K562 (cell line): Measurements from ENCODE around the gene VWA7. TPM values are rescaled to one million over a fixed set of nuclear protein-coding genes. Genes with fewer than 3 reads are reported as not detected.

ENCODE experiments used
- CBX8 ChIP-seq: fragments of 200-600 bp; sonication (generic); IDR thresholded peaks from 2 replicates; pipeline ENCODE4 v1.6.1; 2012; ENCODE audit warnings: borderline replicate concordance, mixed run types, low read depth, mild to moderate bottlenecking, moderate library complexity, mixed read lengths, low read length, control low read depth, inconsistent platforms; ENCODE audit not compliant: poor library complexity, severe bottlenecking; ENCODE audit errors: extremely low read depth
- DNMT1 ChIP-seq: fragments of 450-650 bp; IDR thresholded peaks from 2 replicates; pipeline ENCODE4 v1.6.1; 2016; ENCODE audit warnings: antibody characterized with exemption, mild to moderate bottlenecking
- HNRNPLL ChIP-seq: fragments of 200-400 bp; formaldehyde crosslinking; IDR thresholded peaks from 2 replicates; pipeline ENCODE4 v1.6.1; 2017; ENCODE audit warnings: low read length, low read depth, mild to moderate bottlenecking; ENCODE audit not compliant: poor library complexity, severe bottlenecking
- HNRNPUL1 ChIP-seq: fragments of 200-400 bp; formaldehyde crosslinking; IDR thresholded peaks from 2 replicates; pipeline ENCODE4 v1.6.1; 2017; ENCODE audit warnings: low read length
- ILK ChIP-seq: fragments of 450-650 bp; IDR thresholded peaks from 2 replicates; pipeline ENCODE4 v1.6.1; 2016; ENCODE audit warnings: missing genetic modification characterization, low read depth, mild to moderate bottlenecking, missing compliant biosample characterization, moderate library complexity, borderline replicate concordance
- KLF10 ChIP-seq: fragments of 250-450 bp; sonication (Bioruptor Pico); IDR thresholded peaks from 2 replicates; pipeline ENCODE4 v1.6.1; 2021; ENCODE audit warnings: matching md5 sums
- MCM5 ChIP-seq: fragments of 450-650 bp; IDR thresholded peaks from 2 replicates; pipeline ENCODE4 v1.6.1; 2016; ENCODE audit warnings: low read depth
- MED1 ChIP-seq: sonication (generic); formaldehyde crosslinking; IDR thresholded peaks from 2 replicates; pipeline ENCODE4 v1.8.1; 2023; ENCODE audit warnings: missing genetic modification reagents, borderline replicate concordance
- NFRKB ChIP-seq: fragments of 450-650 bp; IDR thresholded peaks from 2 replicates; pipeline ENCODE4 v1.6.1; 2016; ENCODE audit warnings: low read depth
- NR2C1 ChIP-seq, 2 experiments: fragments of 450-650 bp; IDR thresholded peaks; 2 replicates each; pipeline ENCODE4 v1.6.1; 2017; ENCODE audit warnings: mild to moderate bottlenecking in 2 of 2, antibody characterized with exemption in 1 of 2, inconsistent platforms in 1 of 2, missing compliant biosample characterization in 1 of 2, missing genetic modification characterization in 1 of 2
- PHB ChIP-seq: fragments of 250-450 bp; sonication (Bioruptor Pico); IDR thresholded peaks from 2 replicates; pipeline ENCODE4 v1.5.0; 2021
- SAP30 ChIP-seq: fragments of 200-600 bp; sonication (generic); IDR thresholded peaks from 2 replicates; pipeline ENCODE4 v1.6.1; 2012; ENCODE audit warnings: borderline replicate concordance, low read depth, mild to moderate bottlenecking, moderate library complexity, low read length, control low read depth, inconsistent platforms; ENCODE audit not compliant: insufficient read depth, poor library complexity, severe bottlenecking
- SETDB1 ChIP-seq: IDR thresholded peaks from one replicate; pipeline ENCODE4 v1.6.1; 2012; ENCODE audit warnings: low read length, control low read depth, inconsistent platforms
- SMARCB1 ChIP-seq: IDR thresholded peaks from 2 replicates; pipeline ENCODE4 v1.6.1; 2011; ENCODE audit warnings: improper control_type of control experiment, low read depth; ENCODE audit not compliant: insufficient read length
- TAF7 ChIP-seq: fragments of 450-650 bp; IDR thresholded peaks from 2 replicates; pipeline ENCODE4 v1.6.1; 2016; ENCODE audit warnings: missing genetic modification characterization, missing compliant biosample characterization
- TCF7L2 ChIP-seq: fragments of 150-350 bp; IDR thresholded peaks from 2 replicates; pipeline ENCODE4 v1.6.1; 2016; ENCODE audit warnings: low read depth, mild to moderate bottlenecking, low read length, moderate library complexity
- TRIM28 ChIP-seq: fragments of 450-650 bp; IDR thresholded peaks from 2 replicates; pipeline ENCODE4 v1.6.1; 2017
- polyA plus RNA-seq, 8 experiments: library from polyadenylated mRNA; depleted of rRNA in 4 of 8; stranded (reverse) in 5 of 8; unstranded in 3 of 8; fragments of >200 nt; fragmentation: Nextera tagmentation in 2 of 8; fragmentation: Illumina TruSeq in 1 of 8; extraction: Ambion mirVana in 2 of 8; extraction: Trizol in 1 of 8; gene quantifications; 2 replicates each; pipeline versions ENCODE4 v1.2.1 to v1.2.3, GENCODE V29; 2011 to 2014; ENCODE audit warnings: inconsistent platforms in 1 of 8, missing spikeins in 1 of 8
- total RNA-seq, 7 experiments: library from RNA; depleted of rRNA in 6 of 7; stranded (reverse); fragments of >200 nt in 6 of 7; fragmentation: Illumina TruSeq in 2 of 7; extraction: Trizol in 2 of 7; gene quantifications; 2 replicates each; pipeline versions ENCODE4 v1.2.1 to v1.2.3, GENCODE V29; 2011 to 2021; ENCODE audit warnings: low replicate concordance in 1 of 7
- TF ChIP-seq, protein P1 (sequence below), 2 experiments: fragments of 450-650 bp in 1 of 2; sonication (generic) in 1 of 2; formaldehyde crosslinking; conservative IDR thresholded peaks; 2 replicates each; pipeline versions ENCODE4 v1.4.0 to v1.8.1; 2020 to 2022; ENCODE audit warnings: mild to moderate bottlenecking in 1 of 2, missing genetic modification reagents in 1 of 2
- TF ChIP-seq, protein P2 (sequence below): sonication (generic); formaldehyde crosslinking; IDR thresholded peaks from 2 replicates; pipeline ENCODE4 v1.8.0; 2022; ENCODE audit warnings: mild to moderate bottlenecking, low read depth, missing genetic modification reagents
- TF ChIP-seq, protein P3 (sequence below): fragments of 250-450 bp; sonication (Bioruptor Pico); IDR thresholded peaks from 2 replicates; pipeline ENCODE4 v1.4.0; 2020

Gene VWA7
- total and polyA plus RNA-seq, 9 of the 15 experiments (the other 6 are each of a cell fraction or from before 2014, with no cell fraction given), result 0.18 to 2.9 (median 0.95) TPM

GRCh38 chr6:31739639-31740396 is 37.3 kb downstream of the VWA7 start, which contains the start of gene MSH5 (continued):
- TF ChIP-seq, protein P1, sequence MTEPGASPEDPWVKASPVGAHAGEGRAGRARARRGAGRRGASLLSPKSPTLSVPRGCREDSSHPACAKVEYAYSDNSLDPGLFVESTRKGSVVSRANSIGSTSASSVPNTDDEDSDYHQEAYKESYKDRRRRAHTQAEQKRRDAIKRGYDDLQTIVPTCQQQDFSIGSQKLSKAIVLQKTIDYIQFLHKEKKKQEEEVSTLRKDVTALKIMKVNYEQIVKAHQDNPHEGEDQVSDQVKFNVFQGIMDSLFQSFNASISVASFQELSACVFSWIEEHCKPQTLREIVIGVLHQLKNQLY (CRISPR knock-in tag; conservative IDR thresholded peaks at IDR 0.05), result peak; percentile 47 to 93; a peak in 3 of 4 replicates
- no peak for TF ChIP-seq SMARCB1
- no peak for TF ChIP-seq MED1 (CRISPR knock-in tag)
- peak; percentile 29; the same call in 1 of the 2 replicates for TF ChIP-seq TCF7L2
- TF ChIP-seq TRIM28, result peak; percentile 62; the same call in 1 of the 2 replicates
- TF ChIP-seq DNMT1, result peak; percentile 77; the same call in 1 of the 2 replicates
- peak; percentile 72 for TF ChIP-seq HNRNPLL
- peak; percentile 96 for TF ChIP-seq TAF7
- no peak for TF ChIP-seq MCM5
- TF ChIP-seq SAP30, result peak; percentile 93
- TF ChIP-seq CBX8, result no peak
- no peak for TF ChIP-seq NFRKB
- no peak for TF ChIP-seq PHB (CRISPR knock-in tag)
- TF ChIP-seq HNRNPUL1, result no peak
- TF ChIP-seq NR2C1 (IDR thresholded peaks at IDR 0.05), result no peak
- TF ChIP-seq NR2C1 (tag; IDR thresholded peaks at IDR 0.05), result no peak
- peak; percentile 14 for TF ChIP-seq SETDB1
- TF ChIP-seq, protein P2, sequence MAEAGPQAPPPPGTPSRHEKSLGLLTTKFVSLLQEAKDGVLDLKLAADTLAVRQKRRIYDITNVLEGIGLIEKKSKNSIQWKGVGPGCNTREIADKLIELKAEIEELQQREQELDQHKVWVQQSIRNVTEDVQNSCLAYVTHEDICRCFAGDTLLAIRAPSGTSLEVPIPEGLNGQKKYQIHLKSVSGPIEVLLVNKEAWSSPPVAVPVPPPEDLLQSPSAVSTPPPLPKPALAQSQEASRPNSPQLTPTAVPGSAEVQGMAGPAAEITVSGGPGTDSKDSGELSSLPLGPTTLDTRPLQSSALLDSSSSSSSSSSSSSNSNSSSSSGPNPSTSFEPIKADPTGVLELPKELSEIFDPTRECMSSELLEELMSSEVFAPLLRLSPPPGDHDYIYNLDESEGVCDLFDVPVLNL (CRISPR knock-in tag), result peak; percentile 100
- no peak for TF ChIP-seq ILK (tag)
- TF ChIP-seq, protein P3, sequence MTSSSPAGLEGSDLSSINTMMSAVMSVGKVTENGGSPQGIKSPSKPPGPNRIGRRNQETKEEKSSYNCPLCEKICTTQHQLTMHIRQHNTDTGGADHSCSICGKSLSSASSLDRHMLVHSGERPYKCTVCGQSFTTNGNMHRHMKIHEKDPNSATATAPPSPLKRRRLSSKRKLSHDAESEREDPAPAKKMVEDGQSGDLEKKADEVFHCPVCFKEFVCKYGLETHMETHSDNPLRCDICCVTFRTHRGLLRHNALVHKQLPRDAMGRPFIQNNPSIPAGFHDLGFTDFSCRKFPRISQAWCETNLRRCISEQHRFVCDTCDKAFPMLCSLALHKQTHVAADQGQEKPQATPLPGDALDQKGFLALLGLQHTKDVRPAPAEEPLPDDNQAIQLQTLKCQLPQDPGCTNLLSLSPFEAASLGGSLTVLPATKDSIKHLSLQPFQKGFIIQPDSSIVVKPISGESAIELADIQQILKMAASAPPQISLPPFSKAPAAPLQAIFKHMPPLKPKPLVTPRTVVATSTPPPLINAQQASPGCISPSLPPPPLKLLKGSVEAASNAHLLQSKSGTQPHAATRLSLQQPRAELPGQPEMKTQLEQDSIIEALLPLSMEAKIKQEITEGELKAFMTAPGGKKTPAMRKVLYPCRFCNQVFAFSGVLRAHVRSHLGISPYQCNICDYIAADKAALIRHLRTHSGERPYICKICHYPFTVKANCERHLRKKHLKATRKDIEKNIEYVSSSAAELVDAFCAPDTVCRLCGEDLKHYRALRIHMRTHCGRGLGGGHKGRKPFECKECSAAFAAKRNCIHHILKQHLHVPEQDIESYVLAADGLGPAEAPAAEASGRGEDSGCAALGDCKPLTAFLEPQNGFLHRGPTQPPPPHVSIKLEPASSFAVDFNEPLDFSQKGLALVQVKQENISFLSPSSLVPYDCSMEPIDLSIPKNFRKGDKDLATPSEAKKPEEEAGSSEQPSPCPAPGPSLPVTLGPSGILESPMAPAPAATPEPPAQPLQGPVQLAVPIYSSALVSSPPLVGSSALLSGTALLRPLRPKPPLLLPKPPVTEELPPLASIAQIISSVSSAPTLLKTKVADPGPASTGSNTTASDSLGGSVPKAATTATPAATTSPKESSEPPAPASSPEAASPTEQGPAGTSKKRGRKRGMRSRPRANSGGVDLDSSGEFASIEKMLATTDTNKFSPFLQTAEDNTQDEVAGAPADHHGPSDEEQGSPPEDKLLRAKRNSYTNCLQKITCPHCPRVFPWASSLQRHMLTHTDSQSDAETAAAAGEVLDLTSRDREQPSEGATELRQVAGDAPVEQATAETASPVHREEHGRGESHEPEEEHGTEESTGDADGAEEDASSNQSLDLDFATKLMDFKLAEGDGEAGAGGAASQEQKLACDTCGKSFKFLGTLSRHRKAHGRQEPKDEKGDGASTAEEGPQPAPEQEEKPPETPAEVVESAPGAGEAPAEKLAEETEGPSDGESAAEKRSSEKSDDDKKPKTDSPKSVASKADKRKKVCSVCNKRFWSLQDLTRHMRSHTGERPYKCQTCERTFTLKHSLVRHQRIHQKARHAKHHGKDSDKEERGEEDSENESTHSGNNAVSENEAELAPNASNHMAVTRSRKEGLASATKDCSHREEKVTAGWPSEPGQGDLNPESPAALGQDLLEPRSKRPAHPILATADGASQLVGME (CRISPR knock-in tag), result no peak; the same call in 1 of the 2 replicates
- no peak for TF ChIP-seq KLF10 (CRISPR knock-in tag)
